HG03025 (cell line): ENCODE data around the gene FGGY.
"Not testable (repeated sequence)": the region's sequence is repeated elsewhere in the genome, so short reads cannot be mapped to it uniquely, and the experiment has no call there.

ENCODE experiments used
- ATAC-seq: cut with Tn5 transposase; IDR thresholded peaks from one replicate; pipeline ENCODE4 v1.9.1; 2021; ENCODE audit warnings: mild to moderate bottlenecking, moderate library complexity; ENCODE audit not compliant: unreplicated experiment, low FRiP score

The FGGY gene

DNA sequence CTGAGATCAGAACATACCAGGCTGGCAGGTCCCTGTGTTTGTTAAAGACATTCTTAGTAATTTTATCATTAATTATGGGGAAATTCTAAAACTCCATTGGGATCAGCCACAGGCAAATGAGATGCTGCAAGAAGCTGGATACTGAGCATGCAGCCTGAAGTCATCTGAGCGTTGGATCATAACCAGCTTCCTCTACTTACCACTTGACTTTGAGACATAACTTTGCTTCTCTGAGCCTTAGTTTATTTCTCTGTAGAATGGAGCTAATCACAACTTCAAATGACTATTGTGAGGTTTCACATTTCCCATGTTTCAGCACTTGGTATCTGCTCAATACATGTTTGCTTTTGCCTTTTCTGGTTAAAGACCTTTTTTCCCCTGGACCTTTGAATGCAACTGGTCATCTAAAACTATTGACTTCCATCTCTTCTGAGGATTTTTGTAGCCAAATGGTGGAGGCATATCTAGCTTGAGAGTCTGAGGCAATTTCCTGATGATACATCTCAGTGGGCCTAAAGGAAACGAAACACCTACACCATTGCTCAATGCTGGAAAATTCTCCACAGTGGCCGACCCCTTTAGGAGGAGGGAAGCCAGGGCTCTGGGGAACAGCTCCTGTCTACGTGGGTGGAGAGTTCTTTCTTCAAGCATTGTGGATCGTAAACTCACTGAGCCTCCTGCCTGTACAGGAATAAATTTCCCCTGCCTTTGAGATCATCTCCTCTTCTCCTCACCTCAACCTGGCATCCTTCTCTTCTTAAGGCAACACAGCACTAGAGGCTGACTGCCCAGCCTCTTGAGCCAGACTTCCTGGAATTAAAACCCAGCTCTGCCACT is 408.8 kb downstream of the FGGY start:
- ATAC-seq: no peak

DNA sequence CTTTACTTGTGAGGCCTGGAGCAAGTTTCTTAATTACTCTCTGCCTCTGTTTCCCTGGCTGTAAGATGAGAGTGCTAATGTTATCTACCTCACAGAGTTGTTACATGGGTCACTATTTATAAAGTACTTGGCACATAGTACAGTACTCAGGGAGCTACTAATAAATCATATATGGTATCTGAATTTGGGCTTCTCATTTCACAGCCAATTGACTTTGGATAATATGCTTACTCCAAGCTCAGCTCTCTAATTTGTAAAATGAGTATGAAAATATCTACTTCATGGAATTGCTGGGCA is 409.4 kb downstream of the FGGY start:
- no peak for ATAC-seq

GRCh38 chr1:59707178-59707791 is 410.4 kb downstream of the FGGY start:
- ATAC-seq: no peak

GRCh38 chr1:59709333-59709732 is 412.4 kb downstream of the FGGY start:
- ATAC-seq: no peak

DNA sequence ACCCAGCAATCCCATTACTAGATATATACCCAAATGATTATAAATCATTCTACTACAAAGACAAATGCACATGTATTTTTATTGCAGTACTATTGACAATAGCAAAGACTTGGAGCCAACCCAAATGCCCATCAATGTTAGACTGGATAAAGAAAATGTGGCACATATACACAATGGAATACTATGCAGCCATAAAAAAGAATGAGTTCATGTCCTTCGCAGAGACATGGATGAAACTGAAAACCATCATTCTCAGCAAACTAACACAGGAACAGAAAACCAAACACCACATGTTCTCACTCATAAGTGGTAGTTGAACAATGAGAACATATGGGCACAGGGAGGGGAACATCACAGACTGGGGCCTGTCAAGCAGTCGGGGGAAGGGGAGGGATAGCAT is 414.0 kb downstream of the FGGY start:
- ATAC-seq: not testable (repeated sequence)

DNA sequence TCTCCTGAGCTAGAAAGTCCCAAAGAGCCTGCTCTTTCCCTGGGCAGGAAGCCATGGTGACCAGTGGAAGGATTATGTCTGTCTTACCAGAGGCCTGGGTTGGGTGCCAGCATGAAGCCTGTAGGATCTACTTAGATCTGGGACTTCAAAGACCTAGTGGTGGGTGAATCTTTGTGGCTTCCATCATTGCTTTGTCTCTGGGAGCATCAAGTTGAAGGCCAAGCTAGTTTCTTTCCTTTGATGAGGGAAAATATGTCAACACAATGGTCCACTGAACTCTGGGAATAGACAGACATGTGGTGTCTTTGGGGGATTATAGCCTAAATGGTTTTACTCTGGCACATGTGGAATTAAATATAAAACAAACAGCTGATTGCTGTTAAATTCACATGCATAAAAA is 417.3 kb downstream of the FGGY start:
- no peak for ATAC-seq

- no peak for ATAC-seq
Observed at GRCh38 chr1:59714966-59715365, 418.1 kb downstream of the FGGY start.

DNA sequence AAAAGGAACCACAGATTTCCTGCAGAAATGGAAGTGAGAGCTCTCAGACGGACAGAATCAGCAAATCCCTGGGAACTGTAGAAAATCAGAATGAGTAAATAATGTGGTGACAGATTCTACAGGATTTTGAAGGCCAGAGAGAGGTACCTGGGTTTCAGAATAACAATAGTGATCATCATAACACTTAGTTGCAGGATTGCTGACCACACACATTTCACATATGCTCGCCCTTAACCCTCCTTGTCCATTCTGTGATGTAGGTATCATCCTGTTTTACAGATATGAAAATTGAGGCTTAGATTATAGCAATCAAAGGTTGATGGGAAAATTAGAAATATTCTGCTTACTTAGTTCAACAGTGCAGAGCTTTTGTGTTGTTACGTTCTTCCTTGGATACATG is 419.9 kb downstream of the FGGY start:
- no peak for ATAC-seq

- no peak for ATAC-seq
Observed at GRCh38 chr1:59718064-59718988, 421.4 kb downstream of the FGGY start.

DNA sequence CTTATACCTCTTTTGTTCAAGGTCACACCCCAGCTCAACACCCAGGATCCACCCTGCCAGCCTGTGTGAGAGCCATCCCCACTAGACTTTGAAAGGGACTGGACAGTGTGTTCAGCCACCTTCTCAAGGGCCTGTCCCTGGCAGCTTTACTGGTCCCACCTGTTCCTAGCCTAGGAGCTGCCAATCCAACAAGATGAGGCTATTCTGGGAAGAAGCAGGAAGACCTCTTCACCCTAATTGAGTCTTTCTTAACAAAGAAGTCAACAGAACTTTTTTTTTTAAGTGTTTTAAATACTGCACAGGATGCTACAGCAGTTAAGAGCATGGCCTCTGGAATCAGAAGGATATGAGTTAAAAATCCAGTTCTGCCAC is 422.1 kb downstream of the FGGY start:
- ATAC-seq: no peak

- no peak for ATAC-seq
Observed at GRCh38 chr1:59720326-59721115, 423.6 kb downstream of the FGGY start.

DNA sequence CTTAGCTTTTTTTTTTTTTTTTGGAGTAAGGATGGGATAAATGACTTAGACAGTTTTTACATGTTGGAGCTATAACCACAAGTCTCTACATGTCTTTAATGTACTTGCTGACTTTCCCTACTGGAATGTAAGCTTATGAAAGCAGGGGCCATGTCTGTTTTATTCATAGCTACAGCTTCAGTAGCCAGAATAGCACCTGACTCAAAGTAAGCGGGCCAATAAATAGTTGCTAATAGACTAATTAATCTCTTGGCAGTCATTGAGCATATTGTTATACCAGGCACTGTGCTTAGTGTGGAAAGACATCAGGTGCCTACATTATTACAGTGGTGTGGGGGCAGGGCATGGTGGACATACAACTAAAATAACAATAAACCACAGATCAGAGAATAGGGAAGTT is 433.4 kb downstream of the FGGY start:
- ATAC-seq: no peak

DNA sequence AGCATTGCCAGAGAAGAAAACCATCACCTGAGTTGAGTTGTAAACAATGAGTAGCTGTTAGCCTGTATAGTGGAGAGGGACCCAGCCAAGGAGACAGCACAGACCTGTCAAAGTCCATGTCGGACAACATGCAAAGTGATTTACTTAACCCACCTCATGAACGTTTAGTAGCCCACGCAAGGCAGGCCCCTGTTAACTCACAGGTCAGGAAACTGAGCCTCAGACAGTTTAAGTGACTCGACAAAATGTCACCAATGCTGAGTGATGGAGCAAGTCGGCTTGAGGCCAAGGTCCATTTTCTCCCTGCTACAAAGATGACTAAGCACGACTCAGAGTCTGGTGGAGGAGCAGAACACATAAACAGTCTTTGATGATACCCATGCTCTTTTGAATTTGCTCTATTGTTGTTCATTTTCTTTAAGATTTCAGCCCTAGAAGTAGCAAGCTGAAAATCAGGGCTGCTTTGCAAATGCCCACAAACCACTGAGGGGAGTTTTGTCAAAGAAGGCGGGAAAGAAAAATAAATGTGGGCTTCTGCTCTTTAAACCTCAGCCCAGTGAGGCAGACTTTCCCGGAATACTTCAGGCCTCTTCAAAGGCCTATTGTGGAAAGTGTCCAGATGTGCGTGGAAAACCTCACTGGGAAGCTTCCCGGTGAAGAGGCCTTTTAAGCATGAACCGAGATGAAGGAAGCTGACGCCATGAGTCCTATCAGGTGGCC is 434.0 kb downstream of the FGGY start:
- no peak for ATAC-seq

DNA sequence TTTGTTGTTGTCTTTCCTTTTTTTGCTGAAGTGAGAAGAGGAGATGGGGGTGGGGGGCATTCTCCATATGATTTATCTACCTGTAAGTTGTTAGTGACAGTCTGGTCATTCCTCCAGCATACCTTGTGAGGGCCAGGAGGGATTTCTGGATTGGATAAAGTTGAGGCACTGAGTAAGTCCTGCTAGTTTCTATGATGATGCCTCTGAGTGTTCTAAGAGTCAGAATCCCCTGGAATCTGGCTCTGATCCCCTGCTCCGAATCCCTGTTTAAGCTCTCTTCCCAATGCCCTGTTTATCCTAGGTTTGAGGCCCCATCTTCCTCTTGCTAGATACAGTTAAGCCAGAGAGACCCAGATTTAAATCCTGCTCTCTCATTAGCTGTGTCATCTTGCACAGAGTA is 434.7 kb downstream of the FGGY start:
- ATAC-seq: no peak

GRCh38 chr1:59732214-59732955 is 435.5 kb downstream of the FGGY start:
- no peak for ATAC-seq

DNA sequence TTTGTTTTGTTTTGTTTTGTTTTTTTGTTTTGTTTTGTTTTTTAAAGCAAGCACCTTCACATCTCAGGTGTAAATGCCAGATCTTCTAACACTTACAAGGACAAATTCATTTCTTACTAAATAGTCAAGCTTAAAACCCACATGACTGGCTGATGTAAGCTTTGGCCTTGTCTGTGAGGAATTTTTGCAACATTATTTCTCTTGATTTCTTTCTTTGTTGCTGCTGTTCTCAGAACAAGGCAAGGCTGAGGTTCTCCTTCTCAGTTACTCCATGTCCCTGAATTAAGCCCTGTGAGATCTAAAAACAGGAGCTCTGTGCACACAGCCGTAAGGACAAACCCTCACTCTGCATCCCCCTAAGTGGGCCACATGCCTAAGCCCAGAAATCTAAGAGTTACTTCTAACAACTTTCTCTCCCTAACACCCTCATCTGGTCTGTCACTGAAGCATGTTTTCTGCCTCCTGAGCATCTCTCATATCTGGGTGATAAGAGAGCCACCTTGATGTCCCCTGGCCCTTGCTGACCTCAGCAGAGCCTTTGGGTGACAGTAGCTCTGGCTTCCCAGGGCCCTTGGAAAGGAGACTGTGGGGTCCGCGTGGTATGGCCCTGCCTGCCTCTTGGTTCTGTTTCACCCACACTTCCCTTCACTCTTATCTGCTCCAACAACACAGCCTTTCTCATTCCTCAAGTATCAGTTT is 436.7 kb downstream of the FGGY start:
- ATAC-seq: no peak

- not testable (repeated sequence) for ATAC-seq
Observed at GRCh38 chr1:59735927-59736326, 439.0 kb downstream of the FGGY start.

DNA sequence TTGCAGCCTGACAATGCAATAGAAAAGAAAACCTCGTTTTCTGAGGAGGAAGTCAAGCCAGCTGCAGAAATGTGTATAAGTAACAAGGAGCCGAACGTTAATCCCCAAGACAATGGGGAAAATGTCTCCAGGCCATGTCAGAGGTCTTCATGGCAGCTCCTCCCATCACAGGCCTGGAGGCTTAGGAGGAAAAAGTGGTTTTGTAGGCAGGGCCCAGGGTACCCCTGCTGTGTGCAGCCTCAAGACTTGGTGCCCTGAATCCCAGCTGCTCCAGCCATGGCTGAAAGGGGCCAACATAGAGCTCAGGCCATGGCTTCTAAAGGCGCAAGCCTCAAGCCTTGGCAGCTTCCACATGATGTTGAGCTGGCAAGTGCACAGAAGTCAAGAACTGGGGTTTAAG is 439.9 kb downstream of the FGGY start:
- ATAC-seq: no peak

DNA sequence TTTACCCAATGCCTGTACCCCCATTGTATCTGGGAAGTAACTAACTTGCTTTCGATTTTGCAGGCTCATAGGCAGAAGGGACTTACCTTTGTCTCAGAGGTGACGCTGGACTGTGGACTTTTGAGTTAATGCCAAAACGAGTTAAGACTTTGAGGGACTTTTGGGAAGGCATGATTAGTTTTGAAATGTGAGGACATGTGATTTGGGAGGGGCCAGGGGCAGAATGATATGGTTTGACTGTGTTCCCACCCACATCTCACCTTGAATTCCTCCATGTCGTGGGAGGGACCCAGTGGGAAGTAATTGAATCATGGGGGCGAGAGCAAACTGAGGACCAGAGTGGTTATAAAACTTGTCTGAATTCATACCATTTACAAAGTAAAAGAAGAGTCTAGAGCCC is 440.7 kb downstream of the FGGY start:
- ATAC-seq: no peak
